Small intestine (tissue), 7 donors: Measurements from ENCODE around the gene DEXI. TPM values are rescaled to one million over a fixed set of nuclear protein-coding genes. Genes with fewer than 3 reads are reported as not detected.

ENCODE experiments used
- DNase-seq, 2 donors: peaks; one replicate each; pipeline versions ENCODE4 v3.0.0 to v3.0.0-alpha.2; 2013
- FAIRE-seq: peaks from 2 replicates; lab custom pipeline; 2012; peaks lifted over from hg19 to GRCh38; lab: Jason Lieb, UNC
- H3K27ac ChIP-seq, 3 donors: one replicate each; pipeline ENCODE4 v1.5.1; 2013; ENCODE audit warnings: low read length in 2 of 3, mild to moderate bottlenecking in 2 of 3, control low read depth in 1 of 3, inconsistent platforms in 1 of 3, low read depth in 1 of 3, moderate library complexity in 1 of 3
- H3K27me3 ChIP-seq, 3 donors: one replicate each; pipeline ENCODE4 v1.6.1; 2013; ENCODE audit warnings: low read length in 3 of 3, inconsistent platforms in 1 of 3; ENCODE audit not compliant: control insufficient read depth in 3 of 3, insufficient read depth in 3 of 3
- H3K36me3 ChIP-seq, 3 donors: one replicate each; pipeline ENCODE4 v1.6.1; 2013; ENCODE audit warnings: low read length in 3 of 3, inconsistent platforms in 1 of 3, low read depth in 1 of 3, mild to moderate bottlenecking in 1 of 3, moderate library complexity in 1 of 3; ENCODE audit not compliant: control insufficient read depth in 3 of 3, insufficient read depth in 2 of 3
- H3K4me1 ChIP-seq, 3 donors: one replicate each; pipeline ENCODE4 v1.6.1; 2013; ENCODE audit warnings: low read length in 2 of 3, inconsistent platforms in 1 of 3, low read depth in 1 of 3, mild to moderate bottlenecking in 1 of 3, moderate library complexity in 1 of 3; ENCODE audit not compliant: control insufficient read depth in 3 of 3, insufficient read depth in 2 of 3
- H3K4me3 ChIP-seq, 3 donors: one replicate each; pipeline ENCODE4 v1.5.1; 2013; ENCODE audit warnings: low read length in 3 of 3, control low read depth in 1 of 3, inconsistent platforms in 1 of 3, low read depth in 1 of 3, mild to moderate bottlenecking in 1 of 3, moderate library complexity in 1 of 3
- H3K9me3 ChIP-seq, 2 donors: one replicate each; pipeline ENCODE4 v1.6.1; 2013; ENCODE audit warnings: low read depth in 1 of 2, low read length in 1 of 2; ENCODE audit not compliant: control insufficient read depth in 2 of 2, insufficient read depth in 1 of 2
- WGBS, 3 donors: extraction: QIAGEN DNeasy Blood & Tissue Kit; methylation state at CpG; one replicate each; pipeline ENCODE4 v1.1.7; 2013; 5-methylcytosine and 5-hydroxymethylcytosine counted together
- polyA plus RNA-seq, 4 donors: library from polyadenylated mRNA; stranded (reverse) in 3 of 4; unstranded in 1 of 4; fragments of 200-250 nt in 3 of 4; fragments of 120-200 nt in 1 of 4; gene quantifications; one replicate each; pipeline versions ENCODE4 v1.2.1 to v1.2.3, GENCODE V29; 2013
- donor health status: healthy with polysubstance abuse.
- donor health status: control.
- donor health status: control.
- donor health status: Bipolar disorder and iron deficiency.
- donor health status: healthy.

The DEXI gene
- polyA plus RNA-seq, 4 donors, result 23.0 to 31.9 (median 26.3) TPM

- 77 to 91% (median 79%) methylated on average over 10 of the region's 10 CpGs for whole genome bisulfite sequencing, 3 donors
- Histone ChIP-seq H3K27ac (peak overlapping the region in 2 of 3 donors; percentile 89 to 94), H3K36me3 (no peaks in the 10 kb centered on the region), H3K4me1 (peaks cover 3 to 15% (median 14%) of the 10 kb centered on the region in 3 donors), H3K27me3 (peaks cover 0 to 32% (median 0%) of the 10 kb centered on the region in 3 donors), H3K4me3 (peak overlapping the region in 1 of 3 donors; percentile 80), H3K9me3 (no peaks in the 10 kb centered on the region)
- DNase-seq, result no peak
- no peak for FAIRE-seq
Observed at GRCh38 chr16:10880594-10881452, 61.4 kb downstream of the DEXI start.

GRCh38 chr16:10879681-10880589 is 62.3 kb downstream of the DEXI start:
- peak overlapping the region; percentile 39 to 80 (median 63) for H3K4me3 ChIP-seq
- H3K4me1 ChIP-seq, result peaks cover 3 to 15% (median 14%) of the 10 kb centered on the region in 3 donors
- no peak for FAIRE-seq
- no peaks in the 10 kb centered on the region for H3K36me3 ChIP-seq
- DNase-seq, result no peak
- WGBS, 3 donors, result 25 to 36% (median 32%) methylated on average over 21 of the region's 21 CpGs
- H3K27ac ChIP-seq, result peak overlapping the region; percentile 28 to 94 (median 89)
- no peaks in the 10 kb centered on the region for H3K9me3 ChIP-seq
- peaks cover 0 to 32% (median 0%) of the 10 kb centered on the region in 3 donors for H3K27me3 ChIP-seq

Other genes with a start within 250 kb of the DEXI start
- under 1 TPM in 2 of 4 donors, not detected in 2; 0.07 to 0.25 TPM for gene TEKT5, start 247.5 kb downstream of the DEXI start, polyA plus RNA-seq
- 10 to 100 TPM; 26.1 to 47.4 (median 36.2) TPM for gene NUBP1, start 198.6 kb downstream of the DEXI start, polyA plus RNA-seq
- gene TVP23A, start 123.7 kb downstream of the DEXI start, polyA plus RNA-seq, result 1 to 10 TPM in 1 of 4 donors, under 1 TPM in 1, not detected in 2; 0.73 to 1.5 TPM
- gene CIITA, start 65.3 kb downstream of the DEXI start, polyA plus RNA-seq, result 10 to 100 TPM in 2 of 4 donors, 1 to 10 TPM in 2; 8.1 to 11.7 (median 10.4) TPM
- gene CLEC16A, start 2.1 kb upstream of the DEXI start, polyA plus RNA-seq, result 10 to 100 TPM; 12.2 to 23.5 (median 14.1) TPM